ENCODE results near the gene EOLA2. TPM values are rescaled to one million over a fixed set of nuclear protein-coding genes. Genes with fewer than 3 reads are reported as not detected.
A peak's percentile ranks its signal among the peaks of the same experiment; 100 is the strongest.

EOLA2 gene
- total and polyA plus RNA-seq, 10 of the 15 experiments (the other 5 are each of a cell fraction or from before 2014, with no cell fraction given), result 23.9 to 55.8 (median 41.4) TPM

DNA sequence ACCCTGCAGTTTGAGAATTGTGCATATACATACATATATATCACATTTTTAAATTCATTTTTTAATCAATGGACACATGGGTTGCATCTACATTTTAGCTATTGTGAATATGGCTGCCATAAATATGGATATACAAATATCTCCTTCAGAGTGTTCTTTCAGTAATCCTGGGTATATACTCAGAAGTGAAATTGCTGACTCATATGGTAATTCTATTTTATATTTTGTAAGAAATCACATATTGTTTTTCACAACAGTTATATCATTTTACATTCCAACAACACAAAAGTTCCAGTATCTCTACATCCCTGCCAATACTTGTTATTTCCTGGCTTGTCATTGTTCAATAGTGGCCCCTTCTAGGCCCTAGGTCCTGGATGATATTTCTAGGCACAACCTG, 29.6 kb downstream of the EOLA2 start (continued):
- TF ChIP-seq BHLHE40 (IDR thresholded peaks at IDR 0.05; ENCODE audit: borderline replicate concordance in 1 of 2, low read depth in 2 of 2, low read length in 1 of 2) (no peak), PKNOX1 (IDR thresholded peaks at IDR 0.05) (no peak), SREBF2 (IDR thresholded peaks at IDR 0.05; ENCODE audit: low read length) (no peak), BMI1 (IDR thresholded peaks at IDR 0.05; ENCODE audit: borderline replicate concordance) (no peak), YY1 (IDR thresholded peaks at IDR 0.05; ENCODE audit: low read depth, low read length) (no peak), ZNF207 (IDR thresholded peaks at IDR 0.05; ENCODE audit: borderline replicate concordance) (no peak), MAX (IDR thresholded peaks at IDR 0.05; ENCODE audit: low read depth, low read length) (no peak), SMAD5 (IDR thresholded peaks at IDR 0.05; ENCODE audit: low read depth) (no peak), CEBPB (IDR thresholded peaks at IDR 0.05; ENCODE audit: borderline replicate concordance in 1 of 2, low read depth in 2 of 2, low read length in 2 of 2) (no peak), RBBP5 (conservative IDR thresholded peaks at IDR 0.05) (no peak), RAD51 (IDR thresholded peaks at IDR 0.05) (no peak)

DNA sequence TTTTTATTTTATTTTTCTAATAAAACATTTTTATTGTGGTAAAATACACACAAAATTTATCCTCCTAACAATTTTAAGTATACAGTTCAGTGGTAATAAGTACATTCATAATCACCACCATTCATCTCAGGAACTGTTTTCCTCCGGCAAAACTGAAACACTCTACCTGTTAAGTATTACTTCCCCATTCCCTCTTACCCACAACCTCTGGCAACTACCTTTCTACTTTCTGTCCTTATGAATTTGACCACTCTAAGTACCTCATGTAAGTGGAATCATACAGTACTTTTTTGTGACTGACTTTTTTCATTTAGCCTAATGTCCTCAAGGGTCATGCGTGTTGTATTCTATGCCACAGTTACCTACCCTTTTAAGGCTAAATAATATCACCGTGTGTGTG, 30.0 kb downstream of the EOLA2 start:
- no peaks in the 10 kb centered on the region for H3K36me3 ChIP-seq (ENCODE audit: control insufficient read depth in 2 of 2, insufficient read depth in 2 of 2, low read length in 1 of 2)
- ATAC-seq (peak; percentile 85), DNase-seq (ENCODE audit: low read depth, low spot score) (peak; percentile 37), FAIRE-seq (no peak)
- BruUV-seq (replicated peaks), result no TSS peak
- no peaks in the 10 kb centered on the region for H3K9me3 ChIP-seq (replicated peaks; ENCODE audit: control insufficient read depth, insufficient read depth, low read length)
- H3K4me2 ChIP-seq (ENCODE audit: control insufficient read depth, insufficient read depth), result no peak overlapping the region
- WGBS (ENCODE audit: insufficient coverage, insufficient replicate concordance, low lambda C conversion rate, missing lambda C conversion rate), result 55% methylated on average over 3 of the region's 3 CpGs
- intact Hi-C loops (cut with micrococcal nuclease; ENCODE audit: unreplicated experiment) (no loop called here), in situ Hi-C loops (cut with MboI) (no loop called here)
- no peak overlapping the region for H3K4me3 ChIP-seq
- no peaks in the 10 kb centered on the region for H3K27me3 ChIP-seq (replicated peaks in 1 of 2; ENCODE audit: control insufficient read depth in 2 of 2, insufficient read depth in 2 of 2, low read length in 1 of 2)
- SMC1A ChIA-PET (ENCODE audit: uncharacterized antibody, unreplicated experiment), result interaction anchor here (0.6 to 1.5 kb wide), 2 partner anchors 8 to 53 kb away, joined by 3 to 6 read pairs; no protein-coding TSS in a partner anchor
- CTCF ChIA-PET, result interaction anchor here (1.0 to 1.2 kb wide), 2 partner anchors 42 to 71 kb away, joined by 3 to 4 read pairs; no protein-coding TSS in a partner anchor
- peaks cover 10% of the 10 kb centered on the region for H3K4me1 ChIP-seq (ENCODE audit: control insufficient read depth, insufficient read depth, low read length)
- H4K20me1 ChIP-seq (ENCODE audit: control insufficient read depth, insufficient read depth), result no peaks in the 10 kb centered on the region
- H2AFZ ChIP-seq (ENCODE audit: control insufficient read depth, low read depth, low read length), result no peak overlapping the region
- no peak overlapping the region for H3K9ac ChIP-seq (ENCODE audit: control insufficient read depth, insufficient read depth, low read length)
- H3K79me2 ChIP-seq (ENCODE audit: control insufficient read depth, insufficient read depth, low read length), result no peaks in the 10 kb centered on the region
- RAD21 ChIA-PET (ENCODE audit: unreplicated experiment), result no interaction called here
- H3K27ac ChIP-seq (ENCODE audit: control insufficient read depth, insufficient read depth), result no peak overlapping the region
- POLR2A ChIA-PET, result no interaction called here
- TF ChIP-seq, protein P1, sequence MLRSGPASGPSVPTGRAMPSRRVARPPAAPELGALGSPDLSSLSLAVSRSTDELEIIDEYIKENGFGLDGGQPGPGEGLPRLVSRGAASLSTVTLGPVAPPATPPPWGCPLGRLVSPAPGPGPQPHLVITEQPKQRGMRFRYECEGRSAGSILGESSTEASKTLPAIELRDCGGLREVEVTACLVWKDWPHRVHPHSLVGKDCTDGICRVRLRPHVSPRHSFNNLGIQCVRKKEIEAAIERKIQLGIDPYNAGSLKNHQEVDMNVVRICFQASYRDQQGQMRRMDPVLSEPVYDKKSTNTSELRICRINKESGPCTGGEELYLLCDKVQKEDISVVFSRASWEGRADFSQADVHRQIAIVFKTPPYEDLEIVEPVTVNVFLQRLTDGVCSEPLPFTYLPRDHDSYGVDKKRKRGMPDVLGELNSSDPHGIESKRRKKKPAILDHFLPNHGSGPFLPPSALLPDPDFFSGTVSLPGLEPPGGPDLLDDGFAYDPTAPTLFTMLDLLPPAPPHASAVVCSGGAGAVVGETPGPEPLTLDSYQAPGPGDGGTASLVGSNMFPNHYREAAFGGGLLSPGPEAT (IDR thresholded peaks at IDR 0.05; ENCODE audit: low read depth), result peak; percentile 50; the same call in 1 of the 2 replicates
- TF ChIP-seq BCL11A (IDR thresholded peaks at IDR 0.05; ENCODE audit: low read depth, low read length), result 0 out of 2 replicates have a peak, but pooled peaks have one; percentile 10
- TF ChIP-seq MEF2A (IDR thresholded peaks at IDR 0.05; ENCODE audit: insufficient read depth, low read depth, low read length), result no peak
- TF ChIP-seq TCF3 (IDR thresholded peaks at IDR 0.05; ENCODE audit: borderline replicate concordance, insufficient read depth, low read depth, low read length), result no peak
- no peak for TF ChIP-seq HDAC6 (IDR thresholded peaks at IDR 0.05; ENCODE audit: unreplicated experiment)
- TF ChIP-seq STAT3 (IDR thresholded peaks at IDR 0.05; ENCODE audit: low read depth, low read length), result no peak
- TF ChIP-seq JUNB (IDR thresholded peaks at IDR 0.05), result peak; percentile 44
- no peak for TF ChIP-seq CBFB (IDR thresholded peaks at IDR 0.05; ENCODE audit: low read depth)
- TF ChIP-seq BMI1 (IDR thresholded peaks at IDR 0.05; ENCODE audit: borderline replicate concordance), result no peak
- TF ChIP-seq, protein P2, sequence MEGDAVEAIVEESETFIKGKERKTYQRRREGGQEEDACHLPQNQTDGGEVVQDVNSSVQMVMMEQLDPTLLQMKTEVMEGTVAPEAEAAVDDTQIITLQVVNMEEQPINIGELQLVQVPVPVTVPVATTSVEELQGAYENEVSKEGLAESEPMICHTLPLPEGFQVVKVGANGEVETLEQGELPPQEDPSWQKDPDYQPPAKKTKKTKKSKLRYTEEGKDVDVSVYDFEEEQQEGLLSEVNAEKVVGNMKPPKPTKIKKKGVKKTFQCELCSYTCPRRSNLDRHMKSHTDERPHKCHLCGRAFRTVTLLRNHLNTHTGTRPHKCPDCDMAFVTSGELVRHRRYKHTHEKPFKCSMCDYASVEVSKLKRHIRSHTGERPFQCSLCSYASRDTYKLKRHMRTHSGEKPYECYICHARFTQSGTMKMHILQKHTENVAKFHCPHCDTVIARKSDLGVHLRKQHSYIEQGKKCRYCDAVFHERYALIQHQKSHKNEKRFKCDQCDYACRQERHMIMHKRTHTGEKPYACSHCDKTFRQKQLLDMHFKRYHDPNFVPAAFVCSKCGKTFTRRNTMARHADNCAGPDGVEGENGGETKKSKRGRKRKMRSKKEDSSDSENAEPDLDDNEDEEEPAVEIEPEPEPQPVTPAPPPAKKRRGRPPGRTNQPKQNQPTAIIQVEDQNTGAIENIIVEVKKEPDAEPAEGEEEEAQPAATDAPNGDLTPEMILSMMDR (IDR thresholded peaks at IDR 0.05 in 2 of 3, conservative IDR thresholded peaks at IDR 0.05 in 1 of 3; ENCODE audit: control insufficient read depth in 2 of 3, extremely low read depth in 1 of 3, insufficient read depth in 1 of 3, low read depth in 3 of 3, low read length in 3 of 3), result no peak

All from GM12878 (cell line).